A549 (cell line): ENCODE data around the gene CIAO2A. TPM values are rescaled to one million over a fixed set of nuclear protein-coding genes. Genes with fewer than 3 reads are reported as not detected.

Experiments
- ATAC-seq, 2 experiments: fragments of 200-7000 bp in 1 of 2; fragments of >200 bp in 1 of 2; cut with Nextera tagmentation in 1 of 2; cut with Tn5 transposase in 1 of 2; 3 replicates each; pipeline versions ENCODE4 v1.8.0 to v1.9.1; 2018 to 2020; ENCODE audit warnings: mild to moderate bottlenecking in 1 of 2, moderate library complexity in 1 of 2
- CTCF ChIA-PET: fragments of 300-600 bp; sonication (Branson Sonifier 250); formaldehyde crosslinking; extraction: SDS; loops from one replicate; lab custom pipeline; 2021; ENCODE audit warnings: antibody characterized with exemption, inconsistent platforms; lab: Yijun Ruan, JAX
- POLR2A ChIA-PET: fragments of 350-600 bp; formaldehyde crosslinking; extraction: SDS; loops from one replicate; lab custom pipeline; 2021; ENCODE audit warnings: antibody characterized with exemption, inconsistent platforms; lab: Yijun Ruan, JAX
- DNase-seq, 2 experiments: peaks; one replicate each; pipeline versions ENCODE4 v3.0.0 to v3.0.0-alpha.2; 2011 to 2016; ENCODE audit warnings: low read depth in 1 of 2, low spot score in 1 of 2
- FAIRE-seq: peaks from 2 replicates; lab custom pipeline; 2011; peaks lifted over from hg19 to GRCh38; lab: Jason Lieb, UNC
- H3K27ac ChIP-seq, 2 experiments: fragments of >200 bp; sonication (Bioruptor Twin); formaldehyde crosslinking; 3 replicates each; pipeline ENCODE4 v1.5.1; 2016 to 2017
- H3K4me1 ChIP-seq: fragments of >200 bp; sonication (Bioruptor Twin); formaldehyde crosslinking; 3 replicates; pipeline ENCODE4 v1.6.1; 2016
- H3K4me2 ChIP-seq: fragments of >200 bp; sonication (Bioruptor Twin); formaldehyde crosslinking; 3 replicates; pipeline ENCODE4 v1.6.1; 2016
- H3K4me3 ChIP-seq: fragments of >200 bp; sonication (Bioruptor Twin); formaldehyde crosslinking; 3 replicates; pipeline ENCODE4 v1.5.1; 2016
- H3K9me3 ChIP-seq: fragments of >200 bp; sonication (Bioruptor Twin); formaldehyde crosslinking; 3 replicates; pipeline ENCODE4 v1.6.1; 2016
- BHLHE40 ChIP-seq: IDR thresholded peaks from 2 replicates; pipeline ENCODE4 v1.6.1; 2012; ENCODE audit warnings: low read depth, low read length, inconsistent platforms
- CBX2 ChIP-seq: fragments of 200-600 bp; sonication (generic); IDR thresholded peaks from 2 replicates; pipeline ENCODE4 v1.6.1; 2016; ENCODE audit warnings: low read depth, mild to moderate bottlenecking, borderline replicate concordance
- CBX8 ChIP-seq: fragments of 200-600 bp; sonication (generic); IDR thresholded peaks from 2 replicates; pipeline ENCODE4 v1.6.1; 2016
- CHD4 ChIP-seq: fragments of 200-600 bp; sonication (generic); IDR thresholded peaks from 2 replicates; pipeline ENCODE4 v1.6.1; 2016; ENCODE audit warnings: antibody characterized with exemption, mild to moderate bottlenecking, borderline replicate concordance
- CTCF ChIP-seq: fragments of >200 bp; sonication (Bioruptor Twin); formaldehyde crosslinking; IDR thresholded peaks from 3 replicates; pipeline ENCODE4 v1.5.1; 2016
- E2F6 ChIP-seq: IDR thresholded peaks from 2 replicates; pipeline ENCODE4 v1.6.1; 2012; ENCODE audit warnings: low read depth, borderline replicate concordance
- EHF ChIP-seq: fragments of 250-450 bp; sonication (Bioruptor Pico); IDR thresholded peaks from 2 replicates; pipeline ENCODE4 v1.5.0; 2020; ENCODE audit warnings: mild to moderate bottlenecking
- ELK1 ChIP-seq: fragments of 150-350 bp; IDR thresholded peaks from 2 replicates; pipeline ENCODE4 v1.6.1; 2014; ENCODE audit warnings: low read depth, mild to moderate bottlenecking, low read length
- ESRRA ChIP-seq: fragments of 150-350 bp; IDR thresholded peaks from 2 replicates; pipeline ENCODE4 v1.6.1; 2014; ENCODE audit warnings: mild to moderate bottlenecking, low read length, borderline replicate concordance
- FOSL2 ChIP-seq, 2 experiments: fragments of 450-650 bp in 1 of 2; fragments of >200 bp in 1 of 2; sonication (Bioruptor Twin) in 1 of 2; formaldehyde crosslinking; IDR thresholded peaks; 2 replicates each; pipeline versions ENCODE4 v1.5.0 to v1.6.1; 2016 to 2020; ENCODE audit warnings: mild to moderate bottlenecking in 1 of 2, moderate library complexity in 1 of 2
- GATA3 ChIP-seq: IDR thresholded peaks from 2 replicates; pipeline ENCODE4 v1.6.1; 2012; ENCODE audit warnings: borderline replicate concordance
- HMGXB4 ChIP-seq: fragments of 250-450 bp; sonication (Bioruptor Pico); IDR thresholded peaks from 2 replicates; pipeline ENCODE4 v1.5.0; 2021; ENCODE audit warnings: mild to moderate bottlenecking, moderate library complexity, borderline replicate concordance
- JUN ChIP-seq, 2 experiments: fragments of >200 bp; sonication (Bioruptor Twin); formaldehyde crosslinking; IDR thresholded peaks; 2 replicates in 1 of 2; 3 replicates in 1 of 2; pipeline ENCODE4 v1.6.1; 2016 to 2017
- KDM1A ChIP-seq: fragments of 200-600 bp; sonication (generic); IDR thresholded peaks from 2 replicates; pipeline ENCODE4 v1.6.1; 2016; ENCODE audit warnings: low read depth, mild to moderate bottlenecking
- KDM5A ChIP-seq: fragments of 200-600 bp; sonication (generic); IDR thresholded peaks from 2 replicates; pipeline ENCODE4 v1.6.1; 2016; ENCODE audit warnings: antibody characterized with exemption, mild to moderate bottlenecking
- MAFK ChIP-seq: fragments of 450-650 bp; IDR thresholded peaks from 2 replicates; pipeline ENCODE4 v1.6.1; 2014; ENCODE audit not compliant: partially characterized antibody
- MAZ ChIP-seq: fragments of 150-350 bp; IDR thresholded peaks from 2 replicates; pipeline ENCODE4 v1.6.1; 2014; ENCODE audit warnings: antibody characterized with exemption, low read depth, low read length, borderline replicate concordance
- MYC ChIP-seq: IDR thresholded peaks from 2 replicates; pipeline ENCODE4 v1.6.1; 2012; ENCODE audit warnings: mild to moderate bottlenecking, inconsistent platforms, low read length, improper control_type of control experiment, borderline replicate concordance
- NFE2L2 ChIP-seq: fragments of 150-350 bp; conservative IDR thresholded peaks from 2 replicates; pipeline ENCODE4 v1.6.1; 2014; ENCODE audit warnings: low read length
- NR3C1 ChIP-seq: fragments of >200 bp; sonication (Bioruptor Twin); formaldehyde crosslinking; IDR thresholded peaks from 3 replicates; pipeline ENCODE4 v1.6.1; 2017
- PHF8 ChIP-seq: fragments of 200-600 bp; sonication (generic); IDR thresholded peaks from 2 replicates; pipeline ENCODE4 v1.6.1; 2016; ENCODE audit warnings: low read depth, mild to moderate bottlenecking, antibody characterized with exemption, moderate library complexity, borderline replicate concordance
- POLR2A ChIP-seq: IDR thresholded peaks from 2 replicates; pipeline ENCODE4 v1.6.1; 2012; ENCODE audit warnings: mild to moderate bottlenecking, low read length
- RARB ChIP-seq: fragments of 250-450 bp; sonication (Bioruptor Pico); IDR thresholded peaks from 2 replicates; pipeline ENCODE4 v1.8.0; 2021; ENCODE audit warnings: mild to moderate bottlenecking, moderate library complexity
- RNF2 ChIP-seq: fragments of 200-600 bp; sonication (generic); IDR thresholded peaks from 2 replicates; pipeline ENCODE4 v1.6.1; 2016; ENCODE audit warnings: low read depth, mild to moderate bottlenecking, antibody characterized with exemption, moderate library complexity, borderline replicate concordance
- SMC3 ChIP-seq: fragments of >200 bp; sonication (Bioruptor Twin); formaldehyde crosslinking; IDR thresholded peaks from 3 replicates; pipeline ENCODE4 v1.6.1; 2018; ENCODE audit warnings: inconsistent platforms
- TP53 ChIP-seq: fragments of 250-450 bp; sonication (Bioruptor Pico); IDR thresholded peaks from 2 replicates; pipeline ENCODE4 v1.5.0; 2021; ENCODE audit warnings: mild to moderate bottlenecking, moderate library complexity
- ZC3H11A ChIP-seq: fragments of 450-650 bp; IDR thresholded peaks from 2 replicates; pipeline ENCODE4 v1.6.1; 2014; ENCODE audit warnings: antibody characterized with exemption, mild to moderate bottlenecking
- ZNF302 ChIP-seq: fragments of 250-450 bp; sonication (Bioruptor Pico); IDR thresholded peaks from 2 replicates; pipeline ENCODE4 v1.9.0; 2021; ENCODE audit warnings: inconsistent platforms, mild to moderate bottlenecking, moderate library complexity
- ZSCAN20 ChIP-seq: fragments of 250-450 bp; sonication (Bioruptor Pico); IDR thresholded peaks from 2 replicates; pipeline ENCODE4 v1.8.0; 2022; ENCODE audit warnings: mild to moderate bottlenecking, moderate library complexity
- WGBS: methylation state at CpG from one replicate; pipeline ENCODE4 v1.1.6; 2017; ENCODE audit errors: missing lambda C conversion rate; 5-methylcytosine and 5-hydroxymethylcytosine counted together
- polyA plus RNA-seq, 4 experiments: library from polyadenylated mRNA; depleted of rRNA in 3 of 4; stranded (reverse); fragments of >200 nt; fragmentation: RNase III in 1 of 4; extraction: RNeasy Plus Mini Kit Qiagen cat#74134 plus additional on column Dnase treatment in 1 of 4; gene quantifications; 2 replicates in 3 of 4; 3 replicates in 1 of 4; pipeline ENCODE4 v1.2.3, GENCODE V29; 2011 to 2017
- TF ChIP-seq, protein P1 (sequence below): IDR thresholded peaks from 2 replicates; pipeline ENCODE4 v1.6.1; 2012

The CIAO2A gene
- polyA plus RNA-seq, 2 of the 4 experiments (the other 2 are of a cell fraction), result 156 to 231 TPM

GRCh38 chr15:64037966-64038365 lies 55.7 kb downstream of the CIAO2A start:
- CTCF ChIA-PET, result interaction anchor here (1.4 to 10.6 kb wide), 3 partner anchors 8 to 95 kb away, joined by 3 to 146 read pairs (median 23); partner anchors contain the start of gene DAPK2

DNA sequence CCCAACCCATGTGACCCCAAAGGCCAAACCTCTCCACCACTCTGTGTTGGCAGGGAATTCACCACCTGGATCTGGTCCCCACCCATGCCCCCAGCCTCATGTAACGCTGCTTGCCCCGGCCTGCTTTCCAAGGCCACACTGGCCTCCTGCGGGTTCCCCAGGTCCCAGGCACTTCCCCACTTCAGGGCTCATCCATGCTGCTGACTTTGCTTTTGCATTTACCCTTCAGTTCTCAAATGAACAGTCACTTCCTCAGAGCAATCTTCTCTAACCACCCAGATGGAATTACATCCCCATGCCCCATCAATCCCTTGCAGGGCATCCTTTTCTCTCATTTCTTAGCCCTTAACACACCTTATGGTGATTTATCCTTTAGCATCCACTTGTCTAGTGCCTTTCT lies 56.5 kb downstream of the CIAO2A start:
- H3K4me3 ChIP-seq, result no peak overlapping the region
- H3K4me2 ChIP-seq, result no peak overlapping the region
- ATAC-seq (no peak), DNase-seq (no peak), FAIRE-seq (no peak)
- no peaks in the 10 kb centered on the region for H3K4me1 ChIP-seq
- WGBS, result 90% methylated on average over 3 of the region's 3 CpGs
- ChIA-PET CTCF (interaction anchor here (1.2 to 3.5 kb wide), 3 partner anchors 9 to 92 kb away, joined by 5 to 23 read pairs (median 6); partner anchors contain the start of gene DAPK2), POLR2A (no interaction called here)
- no peak overlapping the region for H3K27ac ChIP-seq
- H3K9me3 ChIP-seq, result no peaks in the 10 kb centered on the region
- TF ChIP-seq E2F6, result no peak
- no peak for TF ChIP-seq GATA3
- no peak for TF ChIP-seq MAZ
- no peak for TF ChIP-seq CBX8
- TF ChIP-seq, protein P1, sequence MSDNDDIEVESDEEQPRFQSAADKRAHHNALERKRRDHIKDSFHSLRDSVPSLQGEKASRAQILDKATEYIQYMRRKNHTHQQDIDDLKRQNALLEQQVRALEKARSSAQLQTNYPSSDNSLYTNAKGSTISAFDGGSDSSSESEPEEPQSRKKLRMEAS, result no peak
- TF ChIP-seq ZC3H11A, result no peak
- TF ChIP-seq ELK1, result no peak
- no peak for TF ChIP-seq POLR2A
- TF ChIP-seq MYC, result no peak
- no peak for TF ChIP-seq EHF (CRISPR knock-in tag)
- no peak for TF ChIP-seq TP53
- TF ChIP-seq PHF8, result no peak
- no peak for TF ChIP-seq SMC3
- TF ChIP-seq NFE2L2, result no peak
- no peak for TF ChIP-seq HMGXB4 (CRISPR knock-in tag)
- no peak for TF ChIP-seq CHD4
- no peak for TF ChIP-seq FOSL2 (IDR thresholded peaks at IDR 0.05)
- no peak for TF ChIP-seq FOSL2 (CRISPR knock-in tag; IDR thresholded peaks at IDR 0.05)
- TF ChIP-seq, all 56 proteins: peak for 0

More at GRCh38 chr15:64037966-64038365, 55.7 kb downstream of the CIAO2A start:
- H3K27ac ChIP-seq, result no peak overlapping the region
- WGBS, result 40% methylated on average over 2 of the region's 2 CpGs
- no peak overlapping the region for H3K4me2 ChIP-seq
- H3K4me3 ChIP-seq, result no peak overlapping the region
- no peak for TF ChIP-seq ZC3H11A
- TF ChIP-seq CBX2, result no peak
- TF ChIP-seq JUN (IDR thresholded peaks at IDR 0.05), result no peak
- TF ChIP-seq FOSL2 (IDR thresholded peaks at IDR 0.05), result no peak
- TF ChIP-seq FOSL2 (CRISPR knock-in tag; IDR thresholded peaks at IDR 0.05), result no peak
- no peak for TF ChIP-seq BHLHE40
- TF ChIP-seq RARB, result no peak
- TF ChIP-seq ZSCAN20 (CRISPR knock-in tag), result no peak
- TF ChIP-seq ZNF302 (CRISPR knock-in tag), result no peak
- no peak for TF ChIP-seq MAFK
- no peak for TF ChIP-seq CTCF
- no peak for TF ChIP-seq SMC3
- TF ChIP-seq KDM5A, result no peak
- no peak for TF ChIP-seq KDM1A
- no peak for TF ChIP-seq RNF2
- TF ChIP-seq, protein P1, result no peak
- no peak for TF ChIP-seq ELK1
- TF ChIP-seq ESRRA, result no peak
- no peak for TF ChIP-seq NR3C1
- FAIRE-seq, result no peak
- ATAC-seq, result no peak
- POLR2A ChIA-PET, result no interaction called here
- H3K4me1 ChIP-seq, result no peaks in the 10 kb centered on the region
- H3K9me3 ChIP-seq, result no peaks in the 10 kb centered on the region
- DNase-seq, result no peak
